ENCODE results near the gene CCL15.

Gene CCL15
- long read RNA-seq, result 0 reads

- H3K27ac ChIP-seq (replicated peaks), result no peak within 1 kb of the TSS
- no peak for DNase-seq (ENCODE audit: low read depth in 1 of 2, low spot score in 1 of 2)
- TF ChIP-seq POLR2AphosphoS5 (IDR thresholded peaks at IDR 0.05; ENCODE audit: low read depth) (no peak), SPI1 (IDR thresholded peaks at IDR 0.05; ENCODE audit: borderline replicate concordance, low read depth) (no peak), CTCF (IDR thresholded peaks at IDR 0.05; ENCODE audit: insufficient read depth, low read length) (no peak), REST (IDR thresholded peaks at IDR 0.05; ENCODE audit: insufficient replicate concordance, low read depth) (no peak), GABPA (IDR thresholded peaks at IDR 0.05; ENCODE audit: low read depth) (no peak)
- H3K4me3 ChIP-seq (replicated peaks; ENCODE audit: insufficient read depth, low read length), result no peak within 1 kb of the TSS
- no peaks in the 10 kb centered on the region for H3K27me3 ChIP-seq (ENCODE audit: insufficient read depth, poor library complexity, severe bottlenecking)
Measured at GRCh38 chr17:36001110-36001771, at the start of gene CCL15. TSS of gene CCL15 (minus strand) at chr17:36001553. CDS start at chr17:36001492, 61 bp downstream.

GRCh38 chr17:36049643-36050042, 48.3 kb upstream of the CCL15 start:
- no peak overlapping the region for H3K27ac ChIP-seq (replicated peaks)
- TF ChIP-seq POLR2AphosphoS5 (IDR thresholded peaks at IDR 0.05; ENCODE audit: low read depth), result no peak
- no peak for TF ChIP-seq GABPA (IDR thresholded peaks at IDR 0.05; ENCODE audit: low read depth)
- no peak for TF ChIP-seq CTCF (IDR thresholded peaks at IDR 0.05; ENCODE audit: insufficient read depth, low read length)
- TF ChIP-seq SPI1 (IDR thresholded peaks at IDR 0.05; ENCODE audit: borderline replicate concordance, low read depth), result no peak
- no peak for TF ChIP-seq REST (IDR thresholded peaks at IDR 0.05; ENCODE audit: insufficient replicate concordance, low read depth)
- H3K4me3 ChIP-seq (replicated peaks; ENCODE audit: insufficient read depth, low read length), result no peak overlapping the region
- no peak for DNase-seq (ENCODE audit: low read depth in 1 of 2, low spot score in 1 of 2)
- H3K27me3 ChIP-seq (ENCODE audit: insufficient read depth, poor library complexity, severe bottlenecking), result no peaks in the 10 kb centered on the region

- TF ChIP-seq CTCF (IDR thresholded peaks at IDR 0.05; ENCODE audit: insufficient read depth, low read length) (no peak), POLR2AphosphoS5 (IDR thresholded peaks at IDR 0.05; ENCODE audit: low read depth) (no peak), REST (IDR thresholded peaks at IDR 0.05; ENCODE audit: insufficient replicate concordance, low read depth) (no peak), GABPA (IDR thresholded peaks at IDR 0.05; ENCODE audit: low read depth) (no peak), SPI1 (IDR thresholded peaks at IDR 0.05; ENCODE audit: borderline replicate concordance, low read depth) (no peak)
- DNase-seq (ENCODE audit: low read depth in 1 of 2, low spot score in 1 of 2), result no peak
Measured at GRCh38 chr17:36048066-36048465, 46.7 kb upstream of the CCL15 start.

More at GRCh38 chr17:36048066-36048465, 46.7 kb upstream of the CCL15 start:
- Histone ChIP-seq H3K27ac (replicated peaks) (no peak overlapping the region), H3K4me3 (replicated peaks; ENCODE audit: insufficient read depth, low read length) (no peak overlapping the region), H3K27me3 (ENCODE audit: insufficient read depth, poor library complexity, severe bottlenecking) (no peaks in the 10 kb centered on the region)
